ENCODE results near the gene WFDC6.

- TF ChIP-seq CTCF (IDR thresholded peaks at IDR 0.05) (no peak), POLR2AphosphoS5 (IDR thresholded peaks at IDR 0.05) (no peak)
These were observed 25.5 kb upstream of the WFDC6 start for GRCh38 chr20:45564760-45565276.
